HG03520 (cell line): ENCODE measurements around the gene RAMP1.

Experiments used
- ATAC-seq: cut with Tn5 transposase; IDR thresholded peaks from one replicate; pipeline ENCODE4 v1.9.1; 2021; ENCODE audit warnings: mild to moderate bottlenecking, moderate library complexity; ENCODE audit not compliant: unreplicated experiment

RAMP1 gene

GRCh38 chr2:237876061-237876526 lies 16.7 kb downstream of the RAMP1 start:
- no peak for ATAC-seq

- no peak for ATAC-seq
Observed at GRCh38 chr2:237876532-237876931, 17.1 kb downstream of the RAMP1 start.

DNA sequence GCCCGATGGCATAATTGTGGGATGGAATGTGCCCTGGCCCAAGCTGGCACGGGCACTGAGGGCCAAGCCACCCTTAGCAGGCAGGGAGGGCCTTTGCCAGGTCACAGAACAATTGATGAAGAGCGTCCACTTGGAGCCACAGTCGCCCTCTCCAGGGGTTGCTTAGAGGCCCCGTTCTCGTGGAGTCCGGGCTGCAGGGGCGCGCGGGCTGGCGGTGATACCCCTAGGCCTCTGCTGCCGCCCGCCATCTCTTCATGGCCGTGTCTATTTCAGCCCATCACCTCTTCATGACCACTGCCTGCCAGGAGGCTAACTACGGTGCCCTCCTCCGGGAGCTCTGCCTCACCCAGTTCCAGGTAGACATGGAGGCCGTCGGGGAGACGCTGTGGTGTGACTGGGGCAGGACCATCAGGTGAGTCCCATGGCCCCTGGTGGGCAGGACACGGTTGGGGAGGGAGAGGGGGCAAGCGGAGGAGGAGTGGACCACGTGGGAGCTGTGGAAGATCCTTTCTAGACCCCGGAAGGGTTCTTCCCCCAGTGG lies 17.6 kb downstream of the RAMP1 start:
- no peak for ATAC-seq

DNA sequence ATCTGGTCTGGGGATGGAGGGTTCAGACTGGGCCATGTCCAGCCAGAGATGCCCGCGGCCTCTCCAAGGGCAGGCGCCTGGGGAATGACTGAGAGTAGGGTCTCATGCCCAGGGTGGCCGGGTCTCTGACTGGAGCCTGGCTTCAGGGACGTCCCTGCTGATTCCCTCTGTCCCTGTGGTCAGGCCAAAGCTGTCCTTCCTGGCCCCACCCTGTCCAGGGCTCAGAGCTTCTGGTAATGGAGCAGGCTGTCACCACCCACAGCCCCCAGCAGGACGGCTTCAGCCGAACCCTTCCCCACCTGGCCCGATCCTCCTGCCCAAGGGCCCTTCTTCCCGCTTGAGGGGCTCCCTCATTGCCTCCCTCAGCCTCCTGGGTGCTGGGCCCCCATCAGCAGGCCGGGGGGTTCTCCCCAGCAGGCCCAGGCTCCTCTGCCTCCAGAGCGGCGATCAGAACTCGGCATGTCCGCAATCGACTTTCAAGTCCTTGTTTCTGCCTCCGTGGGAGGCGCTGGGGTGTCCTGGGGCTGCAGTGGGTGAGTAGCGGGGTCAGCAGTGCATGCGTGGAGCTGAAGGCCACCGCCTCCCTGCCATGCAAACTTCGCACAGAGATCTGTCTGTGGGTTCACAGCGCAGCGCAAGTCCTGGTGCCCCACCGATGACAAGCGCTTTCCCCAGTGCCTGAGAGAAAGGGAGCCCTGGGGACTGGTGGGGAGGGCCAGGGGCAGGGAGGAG lies 18.3 kb downstream of the RAMP1 start:
- ATAC-seq: no peak

DNA sequence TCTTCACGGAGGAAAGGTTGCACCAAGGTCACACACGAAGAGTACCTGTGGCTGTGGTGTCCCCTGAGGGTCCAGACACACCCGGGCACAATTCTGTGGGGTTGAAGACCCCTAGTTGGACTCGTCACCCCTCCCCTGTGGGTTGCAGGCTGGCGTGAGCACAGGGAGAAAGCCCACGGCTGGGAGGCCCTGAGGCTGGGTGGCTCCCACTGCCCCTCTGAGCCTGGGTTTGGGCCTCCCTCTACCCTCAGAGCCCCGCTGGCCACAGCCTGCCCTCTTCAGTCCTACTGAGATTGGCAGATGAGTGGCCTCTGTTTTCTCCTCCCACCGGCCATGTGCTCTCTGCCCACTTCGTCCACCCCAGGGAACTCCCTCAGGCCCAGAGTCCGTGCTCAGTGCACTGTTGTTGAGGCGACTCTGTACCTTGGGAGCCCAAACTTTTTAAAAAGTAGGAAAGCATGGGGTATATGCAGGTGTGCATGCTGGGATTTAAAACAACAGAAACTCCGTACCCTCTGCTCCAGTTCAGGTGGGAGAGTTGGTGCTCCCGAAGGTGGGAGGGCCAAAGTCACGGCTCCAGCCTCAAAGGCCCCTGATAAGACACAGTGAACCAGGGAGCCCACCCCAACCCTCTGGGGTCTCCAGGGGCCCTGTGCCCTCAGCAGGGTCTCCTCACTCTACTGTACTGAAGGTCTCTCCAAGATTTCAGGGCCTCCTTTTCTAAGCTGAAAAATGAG lies 19.1 kb downstream of the RAMP1 start:
- no peak for ATAC-seq

DNA sequence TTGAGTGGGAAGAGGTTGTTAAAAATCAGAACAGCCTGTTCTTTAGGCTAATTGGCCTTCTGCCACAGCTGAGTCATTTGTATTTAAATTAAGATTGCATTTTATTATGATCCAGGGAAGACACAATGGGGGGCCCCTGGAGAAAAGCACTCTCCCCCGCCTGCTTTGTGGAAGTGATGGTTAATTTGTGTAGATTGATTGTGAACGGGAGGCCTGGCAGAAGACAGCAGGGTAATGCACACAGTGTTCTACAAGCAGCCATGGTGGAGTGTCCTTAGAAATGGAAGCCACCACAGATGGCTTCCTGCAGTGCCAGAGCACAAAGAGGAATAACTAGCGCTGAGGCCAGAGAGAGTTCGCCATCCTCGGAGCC lies 19.6 kb downstream of the RAMP1 start:
- ATAC-seq: no peak

GRCh38 chr2:237879991-237880560 lies 20.7 kb downstream of the RAMP1 start:
- ATAC-seq: no peak

GRCh38 chr2:237882510-237883481 lies 23.4 kb downstream of the RAMP1 start:
- no peak for ATAC-seq

DNA sequence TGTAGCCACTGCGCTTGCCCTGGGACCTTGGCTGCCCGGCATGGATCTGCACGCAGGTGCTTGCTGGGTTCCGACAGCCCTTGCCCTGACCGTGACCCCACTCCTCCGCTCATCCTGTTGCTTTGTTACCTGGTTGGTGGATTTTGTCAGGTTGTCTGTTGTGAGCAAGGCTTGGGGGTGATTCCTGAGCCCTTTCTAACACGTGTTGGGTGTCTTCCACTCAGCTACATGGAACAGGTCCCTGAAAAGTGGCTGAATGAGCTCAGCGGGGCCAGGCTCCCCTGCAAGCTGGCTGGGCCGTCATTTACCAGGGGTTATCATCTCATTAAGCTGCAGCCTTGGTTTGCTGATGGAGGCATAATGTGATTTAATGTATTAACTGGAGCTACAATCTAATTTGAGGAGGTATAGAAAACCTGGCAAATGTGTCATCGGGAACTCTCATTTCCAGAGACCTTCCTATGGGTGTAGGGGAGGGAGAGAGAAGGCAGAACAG lies 24.6 kb downstream of the RAMP1 start:
- ATAC-seq: no peak

- no peak for ATAC-seq
Observed at GRCh38 chr2:237884681-237885080, 25.3 kb downstream of the RAMP1 start.

GRCh38 chr2:237885111-237885930 lies 25.9 kb downstream of the RAMP1 start:
- ATAC-seq: no peak

DNA sequence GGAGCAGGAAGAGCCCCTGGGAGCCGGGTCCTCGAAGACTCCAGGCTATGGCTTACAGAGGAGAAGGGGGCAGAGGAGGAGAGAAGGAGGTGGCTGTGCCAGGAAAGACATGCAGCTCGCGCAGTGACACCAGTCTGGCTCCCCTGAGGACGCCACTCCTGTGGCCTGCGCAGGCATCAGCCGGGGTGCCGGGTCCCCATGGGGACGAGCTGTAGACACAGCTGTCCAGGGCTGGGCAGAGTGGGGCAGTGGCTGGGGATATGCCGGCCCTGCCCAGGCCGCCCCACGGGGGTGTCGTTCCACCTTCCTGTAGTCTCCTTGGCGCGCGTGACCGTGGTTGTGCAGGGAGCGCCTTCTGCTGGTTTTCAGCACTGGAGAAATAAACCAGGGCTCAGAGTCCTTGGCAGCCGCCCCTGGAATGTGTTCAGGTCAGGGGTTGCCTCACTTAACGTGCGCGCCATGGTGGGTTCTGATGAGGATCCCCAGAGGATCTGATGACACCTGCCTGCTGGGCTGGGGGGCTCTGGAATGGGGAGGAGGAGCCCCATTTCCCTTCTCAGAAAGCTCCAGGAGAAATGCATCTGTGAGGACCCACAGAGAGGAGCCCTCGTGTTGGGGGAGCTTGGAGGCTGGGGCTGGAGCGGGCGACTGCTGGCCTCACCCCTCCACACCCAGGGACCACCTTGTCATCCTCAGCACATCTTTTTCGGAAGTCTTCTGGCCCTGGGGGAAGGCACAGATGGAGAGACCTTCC lies 26.7 kb downstream of the RAMP1 start:
- no peak for ATAC-seq

GRCh38 chr2:237886685-237887481 lies 27.5 kb downstream of the RAMP1 start:
- ATAC-seq: no peak

GRCh38 chr2:237888389-237888788 lies 29.0 kb downstream of the RAMP1 start:
- ATAC-seq: no peak

DNA sequence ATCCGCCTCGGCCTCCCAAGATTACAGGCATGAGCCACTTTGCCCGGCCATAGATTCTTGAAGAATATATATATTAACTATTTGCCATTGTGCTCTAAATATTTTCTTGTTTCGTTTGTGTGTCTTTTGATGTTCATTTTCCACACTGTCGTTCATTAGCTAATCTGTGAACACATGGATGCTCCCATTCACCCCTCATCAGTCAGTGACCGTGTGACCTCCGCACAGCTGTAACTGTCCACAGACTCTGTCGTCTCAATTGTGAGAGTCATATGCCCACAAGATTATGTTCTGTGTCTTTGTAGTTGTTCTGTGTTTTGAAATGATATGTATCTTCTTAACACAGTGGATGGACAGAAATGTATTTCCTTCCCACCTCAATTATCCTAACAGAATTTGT lies 29.6 kb downstream of the RAMP1 start:
- ATAC-seq: no peak

DNA sequence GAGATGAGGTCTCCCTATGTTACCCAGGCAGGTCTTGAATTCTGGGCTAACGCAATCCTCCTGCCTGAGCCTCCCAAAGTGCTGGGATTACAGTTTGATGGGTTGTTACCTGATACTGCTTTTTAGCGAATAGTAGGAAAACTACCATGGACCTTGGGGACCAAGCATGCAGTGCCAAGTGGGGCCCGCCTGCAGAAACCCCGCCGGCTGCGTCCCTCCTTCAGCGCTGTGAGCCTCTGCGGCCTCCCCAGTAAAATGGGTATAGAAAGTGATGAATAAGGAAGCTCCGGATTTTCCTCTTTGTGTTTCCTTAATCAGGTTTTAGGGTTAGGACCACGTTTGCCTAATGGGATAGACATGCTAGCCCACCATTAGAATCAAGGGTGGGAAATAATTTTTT lies 30.4 kb downstream of the RAMP1 start:
- no peak for ATAC-seq

GRCh38 chr2:237892478-237892877 lies 33.1 kb downstream of the RAMP1 start:
- no peak for ATAC-seq

DNA sequence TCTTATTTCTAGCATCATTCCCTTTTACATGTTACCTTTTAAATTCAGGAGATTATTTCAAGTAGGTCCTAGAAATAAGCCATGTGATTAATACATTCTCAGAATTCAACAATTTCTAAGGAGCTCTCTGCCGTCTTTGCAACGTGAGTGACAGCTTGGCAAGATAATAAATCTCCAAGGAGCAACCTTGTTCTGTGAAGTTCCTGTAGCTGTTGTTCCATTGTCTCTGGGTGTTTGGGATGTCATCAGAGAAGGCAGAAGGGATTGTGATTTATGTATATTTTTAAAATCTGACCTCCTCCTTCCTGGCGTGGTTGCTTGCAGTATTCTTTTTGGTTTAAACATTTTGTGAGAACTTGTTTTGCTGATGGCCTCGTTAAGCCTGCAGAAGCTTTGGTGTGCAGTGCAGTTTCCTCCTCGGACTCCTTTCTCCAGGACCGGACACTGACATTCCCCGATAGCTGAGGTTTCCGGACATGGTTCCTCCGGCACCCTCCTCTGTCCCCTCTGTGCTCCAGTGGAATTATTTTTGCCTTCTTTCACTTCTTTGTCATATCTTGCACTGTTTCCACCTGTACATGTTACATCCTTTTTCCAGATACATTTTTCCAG lies 33.7 kb downstream of the RAMP1 start:
- ATAC-seq: no peak
